ENCODE results near the gene NAAA. TPM values are rescaled to one million over a fixed set of nuclear protein-coding genes. Genes with fewer than 3 reads are reported as not detected.

The NAAA gene
- 2.7 and 3.2 TPM in 2 replicates for total RNA-seq
- long read RNA-seq, partial matches to known transcripts, result 1 of 9 reads
- long read RNA-seq, other reads (novel, unspliced or antisense), result 2 of 9 reads

GRCh38 chr4:75940692-75941253, at the start of gene NAAA:
Gene NAAA, minus strand, starts transcription at chr4:75941013. Its CDS starts 64 bp downstream, at chr4:75940949.
- peaks cover 10% of the 10 kb centered on the region for H3K36me3 Mint-ChIP-seq (ENCODE audit: insufficient read depth)
- no peaks in the 10 kb centered on the region for H3K9me3 Mint-ChIP-seq (ENCODE audit: low read depth)
- no peak for TF ChIP-seq CTCF (IDR thresholded peaks at IDR 0.05; ENCODE audit: unreplicated experiment)
- peaks cover 17% of the 10 kb centered on the region for H3K27me3 Mint-ChIP-seq
- H3K4me3 Mint-ChIP-seq (ENCODE audit: low read depth), result peak within 1 kb of the TSS; percentile 76
- DNase-seq (ENCODE audit: low spot score, unreplicated experiment), result no peak
- peak within 1 kb of the TSS; percentile 62 for H3K27ac Mint-ChIP-seq
- H3K4me1 Mint-ChIP-seq (ENCODE audit: low read depth), result no peaks in the 10 kb centered on the region

- Mint-ChIP-seq H3K27me3 (peaks cover 15% of the 10 kb centered on the region), H3K27ac (peak overlapping the region; percentile 94), H3K4me3 (ENCODE audit: low read depth) (peak overlapping the region; percentile 90), H3K36me3 (ENCODE audit: insufficient read depth) (peaks cover 2% of the 10 kb centered on the region), H3K9me3 (ENCODE audit: low read depth) (no peaks in the 10 kb centered on the region), H3K4me1 (ENCODE audit: low read depth) (peaks cover 15% of the 10 kb centered on the region)
- no peak for TF ChIP-seq CTCF (IDR thresholded peaks at IDR 0.05; ENCODE audit: unreplicated experiment)
- no peak for DNase-seq (ENCODE audit: low spot score, unreplicated experiment)
Measured at GRCh38 chr4:75989846-75990528, 49.2 kb upstream of the NAAA start.

GRCh38 chr4:75985116-75985515, 44.3 kb upstream of the NAAA start:
- no peak for DNase-seq (ENCODE audit: low spot score, unreplicated experiment)
- Mint-ChIP-seq H3K36me3 (ENCODE audit: insufficient read depth) (peaks cover 11% of the 10 kb centered on the region), H3K27ac (no peak overlapping the region), H3K27me3 (no peaks in the 10 kb centered on the region), H3K4me1 (ENCODE audit: low read depth) (peaks cover 14% of the 10 kb centered on the region), H3K4me3 (ENCODE audit: low read depth) (no peak overlapping the region), H3K9me3 (ENCODE audit: low read depth) (no peaks in the 10 kb centered on the region)
- TF ChIP-seq CTCF (IDR thresholded peaks at IDR 0.05; ENCODE audit: unreplicated experiment), result no peak

- no peak overlapping the region for H3K27ac Mint-ChIP-seq
- no peak for DNase-seq (ENCODE audit: low spot score, unreplicated experiment)
- no peaks in the 10 kb centered on the region for H3K9me3 Mint-ChIP-seq (ENCODE audit: low read depth)
- H3K27me3 Mint-ChIP-seq, result no peaks in the 10 kb centered on the region
- H3K4me1 Mint-ChIP-seq (ENCODE audit: low read depth), result no peaks in the 10 kb centered on the region
- no peak overlapping the region for H3K4me3 Mint-ChIP-seq (ENCODE audit: low read depth)
- H3K36me3 Mint-ChIP-seq (ENCODE audit: insufficient read depth), result peaks cover 29% of the 10 kb centered on the region
- no peak for TF ChIP-seq CTCF (IDR thresholded peaks at IDR 0.05; ENCODE audit: unreplicated experiment)
Measured at GRCh38 chr4:75980576-75980975, 39.8 kb upstream of the NAAA start.

DNA sequence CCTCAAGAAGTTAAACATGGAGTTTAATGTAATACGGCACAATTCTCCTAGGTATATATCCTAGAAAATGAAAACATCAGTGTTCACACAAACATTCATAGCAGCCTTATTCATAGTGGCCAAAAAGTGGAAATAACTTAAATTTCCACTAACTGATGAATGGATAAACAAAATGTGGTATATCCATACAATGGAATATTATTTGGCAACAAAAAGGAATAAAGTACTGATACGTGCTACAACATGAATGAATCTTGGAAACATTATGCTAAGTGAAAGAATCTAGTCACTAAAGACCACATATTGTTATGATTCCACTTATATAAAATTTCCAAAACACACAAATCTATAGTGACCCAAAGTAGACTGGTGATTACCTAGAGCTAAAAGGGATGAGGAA, 35.4 kb upstream of the NAAA start:
- Mint-ChIP-seq H3K4me1 (ENCODE audit: low read depth) (no peaks in the 10 kb centered on the region), H3K27ac (no peak overlapping the region), H3K27me3 (no peaks in the 10 kb centered on the region), H3K9me3 (ENCODE audit: low read depth) (no peaks in the 10 kb centered on the region), H3K36me3 (ENCODE audit: insufficient read depth) (peaks cover 35% of the 10 kb centered on the region), H3K4me3 (ENCODE audit: low read depth) (no peak overlapping the region)
- no peak for TF ChIP-seq CTCF (IDR thresholded peaks at IDR 0.05; ENCODE audit: unreplicated experiment)
- no peak for DNase-seq (ENCODE audit: low spot score, unreplicated experiment)

Data from progenitor cell of endocrine pancreas (in vitro differentiated cells).